ENCODE data around the gene TSC22D1.

Gene TSC22D1

DNA sequence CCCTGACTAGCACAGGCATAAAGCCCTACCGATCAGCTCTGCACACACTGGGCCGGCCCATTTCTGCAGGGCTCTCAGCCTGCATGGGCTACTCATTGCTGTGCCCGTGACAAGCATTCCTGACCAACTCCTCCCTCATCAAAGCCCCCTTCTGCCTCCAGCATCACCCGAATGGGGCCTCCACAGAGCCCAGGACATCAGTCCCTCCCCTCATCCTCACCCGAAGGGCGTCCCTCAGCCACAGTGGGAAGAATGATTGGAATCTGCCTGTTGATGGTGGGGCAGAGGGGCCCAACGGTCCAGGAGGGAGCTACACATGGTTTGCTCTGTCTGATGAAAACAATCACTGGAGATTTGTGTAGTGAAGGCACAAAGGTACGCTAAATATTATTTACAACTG is 158.7 kb downstream of the TSC22D1 start:
- H2AFZ ChIP-seq (ENCODE audit: low read depth, low read length, severe bottlenecking): no peak overlapping the region
- no peaks in the 10 kb centered on the region for H3K9me2 ChIP-seq (replicated peaks; ENCODE audit: insufficient read depth, low read length)
- H3K4me2 ChIP-seq (ENCODE audit: low read depth, low read length, poor library complexity, severe bottlenecking): no peak overlapping the region
- no peaks in the 10 kb centered on the region for H3K36me3 ChIP-seq (ENCODE audit: low read length)
- H3K9me3 ChIP-seq (ENCODE audit: insufficient read depth, low read length): no peaks in the 10 kb centered on the region
- no peak overlapping the region for H3K27ac ChIP-seq (ENCODE audit: low read depth, low read length)
- no peaks in the 10 kb centered on the region for H4K20me1 ChIP-seq (ENCODE audit: low read depth, low read length)
- H3K4me3 ChIP-seq (ENCODE audit: insufficient read depth, low read length, poor library complexity, severe bottlenecking): no peak overlapping the region
- no peaks in the 10 kb centered on the region for H3F3A ChIP-seq (ENCODE audit: insufficient read depth)
- no peak for TF ChIP-seq CTCF (IDR thresholded peaks at IDR 0.05; ENCODE audit: insufficient read depth, low read length, poor library complexity, severe bottlenecking)
- TF ChIP-seq EZH2phosphoT487 (conservative IDR thresholded peaks at IDR 0.05; ENCODE audit: low read length): no peak
- no peaks in the 10 kb centered on the region for H3K79me2 ChIP-seq (ENCODE audit: insufficient read depth, low read length)
- H3K27me3 ChIP-seq (ENCODE audit: low read length): no peaks in the 10 kb centered on the region
- H3K9ac ChIP-seq (ENCODE audit: low read length): no peak overlapping the region

DNA sequence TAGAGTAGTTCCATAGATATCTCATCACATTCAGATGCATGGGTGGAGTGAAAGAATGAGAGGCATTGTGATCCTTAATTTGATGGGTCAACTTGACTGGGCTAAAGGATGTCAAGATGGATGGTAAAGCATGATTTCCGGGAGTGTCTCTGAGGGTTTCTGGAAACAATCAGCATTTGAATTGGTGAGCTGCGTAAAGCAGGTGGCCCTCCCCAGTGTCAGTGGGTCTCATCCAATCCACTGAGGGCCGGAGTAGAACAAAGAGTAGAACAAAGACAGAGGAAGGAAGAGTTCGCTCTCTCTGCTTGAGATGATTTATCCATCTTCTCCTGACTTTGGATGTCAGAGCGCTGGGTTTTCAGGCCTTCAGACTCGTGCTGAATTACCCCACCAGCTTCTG is 159.4 kb downstream of the TSC22D1 start:
- TF ChIP-seq CTCF (IDR thresholded peaks at IDR 0.05; ENCODE audit: insufficient read depth, low read length, poor library complexity, severe bottlenecking) (no peak), EZH2phosphoT487 (conservative IDR thresholded peaks at IDR 0.05; ENCODE audit: low read length) (no peak)
- Histone ChIP-seq H3K79me2 (ENCODE audit: insufficient read depth, low read length) (no peaks in the 10 kb centered on the region), H3K4me2 (ENCODE audit: low read depth, low read length, poor library complexity, severe bottlenecking) (no peak overlapping the region)

DNA sequence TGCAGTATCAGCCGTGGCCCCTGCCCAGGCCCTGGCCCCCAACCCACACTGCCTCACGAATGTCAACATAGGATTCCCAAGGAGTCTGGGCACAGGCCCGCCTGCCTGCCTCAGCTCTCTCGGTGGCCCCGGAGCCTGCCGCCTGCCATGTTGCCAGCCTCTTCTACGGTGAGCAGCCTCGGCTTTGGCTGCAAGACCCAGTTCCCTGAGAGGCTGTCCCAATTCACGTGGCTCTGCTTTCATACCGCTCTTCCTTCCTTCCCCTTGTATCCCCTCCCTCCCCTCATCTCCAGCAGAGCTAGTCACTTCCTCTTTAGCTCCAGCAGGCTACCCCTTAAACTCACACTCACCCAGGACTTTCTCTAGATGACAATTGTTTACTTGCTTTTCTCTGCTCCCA is 159.8 kb downstream of the TSC22D1 start:
- no peaks in the 10 kb centered on the region for H4K20me1 ChIP-seq (ENCODE audit: low read depth, low read length)
- no peaks in the 10 kb centered on the region for H3F3A ChIP-seq (ENCODE audit: insufficient read depth)
- no peaks in the 10 kb centered on the region for H3K9me3 ChIP-seq (ENCODE audit: insufficient read depth, low read length)
- TF ChIP-seq CTCF (IDR thresholded peaks at IDR 0.05; ENCODE audit: insufficient read depth, low read length, poor library complexity, severe bottlenecking): no peak
- TF ChIP-seq EZH2phosphoT487 (conservative IDR thresholded peaks at IDR 0.05; ENCODE audit: low read length): no peak
- no peak overlapping the region for H3K4me3 ChIP-seq (ENCODE audit: insufficient read depth, low read length, poor library complexity, severe bottlenecking)
- no peak overlapping the region for H3K27ac ChIP-seq (ENCODE audit: low read depth, low read length)
- no peaks in the 10 kb centered on the region for H3K9me2 ChIP-seq (replicated peaks; ENCODE audit: insufficient read depth, low read length)
- no peaks in the 10 kb centered on the region for H3K79me2 ChIP-seq (ENCODE audit: insufficient read depth, low read length)
- no peak overlapping the region for H3K9ac ChIP-seq (ENCODE audit: low read length)
- no peaks in the 10 kb centered on the region for H3K27me3 ChIP-seq (ENCODE audit: low read length)
- no peaks in the 10 kb centered on the region for H3K36me3 ChIP-seq (ENCODE audit: low read length)
- H3K4me2 ChIP-seq (ENCODE audit: low read depth, low read length, poor library complexity, severe bottlenecking): no peak overlapping the region
- no peak overlapping the region for H2AFZ ChIP-seq (ENCODE audit: low read depth, low read length, severe bottlenecking)

More for the DNA sequence above, 159.4 kb downstream of the TSC22D1 start:
- no peaks in the 10 kb centered on the region for H3F3A ChIP-seq (ENCODE audit: insufficient read depth)
- H4K20me1 ChIP-seq (ENCODE audit: low read depth, low read length): no peaks in the 10 kb centered on the region
- no peaks in the 10 kb centered on the region for H3K36me3 ChIP-seq (ENCODE audit: low read length)
- no peaks in the 10 kb centered on the region for H3K9me3 ChIP-seq (ENCODE audit: insufficient read depth, low read length)
- no peak overlapping the region for H3K9ac ChIP-seq (ENCODE audit: low read length)
- H3K4me3 ChIP-seq (ENCODE audit: insufficient read depth, low read length, poor library complexity, severe bottlenecking): no peak overlapping the region
- H3K27ac ChIP-seq (ENCODE audit: low read depth, low read length): no peak overlapping the region
- no peak overlapping the region for H2AFZ ChIP-seq (ENCODE audit: low read depth, low read length, severe bottlenecking)
- H3K27me3 ChIP-seq (ENCODE audit: low read length): no peaks in the 10 kb centered on the region
- H3K9me2 ChIP-seq (replicated peaks; ENCODE audit: insufficient read depth, low read length): no peaks in the 10 kb centered on the region

Data from SU-DHL-6 (cell line).